Suppressor macrophage treated with lipopolysaccharide for 1 hour (primary cell): ENCODE measurements around the gene TSEN34.
"Not testable (repeated sequence)": the region's sequence is repeated elsewhere in the genome, so short reads cannot be mapped to it uniquely, and the experiment has no call there.

Experiments used
- DNase-seq, 3 donors: peaks; one replicate each; pipeline ENCODE4 v3.0.0-alpha.2; 2020 to 2022

TSEN34 gene

GRCh38 chr19:54162241-54162805 is 28.8 kb upstream of the TSEN34 start:
- DNase-seq = peak; percentile 92 to 97 (median 96)

GRCh38 chr19:54162884-54163283 is 28.2 kb upstream of the TSEN34 start:
- DNase-seq = no peak

- DNase-seq = peak; percentile 53 to 83 (median 82)
Measured at GRCh38 chr19:54164369-54165068, 26.6 kb upstream of the TSEN34 start.

GRCh38 chr19:54165222-54165621 is 25.9 kb upstream of the TSEN34 start:
- no peak for DNase-seq

GRCh38 chr19:54168174-54168917 is 22.8 kb upstream of the TSEN34 start:
- DNase-seq = peak; percentile 94 to 97 (median 96)

- DNase-seq = no peak
Measured at GRCh38 chr19:54169149-54169740, 21.9 kb upstream of the TSEN34 start.

GRCh38 chr19:54171736-54172431 is 19.2 kb upstream of the TSEN34 start:
- not testable (repeated sequence) for DNase-seq

GRCh38 chr19:54172471-54173358 is 18.4 kb upstream of the TSEN34 start, which contains the start of gene TMC4:
Gene TMC4 (minus strand): TSS chr19:54173160. CDS start chr19:54173117, 43 bp downstream.
- no peak for DNase-seq

- DNase-seq = no peak
Measured at GRCh38 chr19:54173359-54173699, 17.8 kb upstream of the TSEN34 start.

GRCh38 chr19:54173951-54174834 is 16.9 kb upstream of the TSEN34 start:
- no peak for DNase-seq

GRCh38 chr19:54178581-54179261 is 12.4 kb upstream of the TSEN34 start:
- DNase-seq = peak in 1 of 3 donors; percentile 56

GRCh38 chr19:54179262-54179852 is 11.8 kb upstream of the TSEN34 start:
- DNase-seq = no peak

GRCh38 chr19:54179921-54180461 is 11.1 kb upstream of the TSEN34 start:
- peak in 1 of 3 donors; percentile 31 for DNase-seq

- DNase-seq = no peak
Measured at GRCh38 chr19:54180691-54181091, 10.4 kb upstream of the TSEN34 start.

GRCh38 chr19:54181894-54182293 is 9.2 kb upstream of the TSEN34 start:
- DNase-seq = not testable (repeated sequence)

GRCh38 chr19:54183431-54183830 is 7.7 kb upstream of the TSEN34 start:
- no peak for DNase-seq

- DNase-seq = no peak
Measured at GRCh38 chr19:54186351-54186750, 4.8 kb upstream of the TSEN34 start.

- no peak for DNase-seq
Measured at GRCh38 chr19:54186934-54187381, 4.2 kb upstream of the TSEN34 start.

- peak in 2 of 3 donors; percentile 46 to 48 for DNase-seq
Measured at GRCh38 chr19:54188215-54188871, 2.8 kb upstream of the TSEN34 start.
